CD14-positive monocyte (primary cell): ENCODE measurements around the gene CYP3A5. TPM values are rescaled to one million over a fixed set of nuclear protein-coding genes. Genes with fewer than 3 reads are reported as not detected.
"Not testable (repeated sequence)": the region's sequence is repeated elsewhere in the genome, so short reads cannot be mapped to it uniquely, and the experiment has no call there.

Source experiments
- DNase-seq, 3 donors: peaks; one replicate each; pipeline ENCODE4 v3.0.0-alpha.2; 2011 to 2022
- H2AFZ ChIP-seq: 2 replicates; pipeline ENCODE4 v1.6.0; 2012; ENCODE audit warnings: mild to moderate bottlenecking, low read depth, low read length, inconsistent platforms; ENCODE audit not compliant: insufficient read depth, poor library complexity, severe bottlenecking
- H3K27ac ChIP-seq, 2 donors: 1 replicate in 1 of 2; 2 replicates in 1 of 2; pipeline ENCODE4 v1.5.1; 2012 to 2013; ENCODE audit warnings: low read length in 2 of 2, control low read depth in 1 of 2, inconsistent platforms in 1 of 2, low read depth in 1 of 2, mild to moderate bottlenecking in 1 of 2
- H3K27me3 ChIP-seq, 2 donors: one replicate each; pipeline versions ENCODE4 v1.6.0 to v1.6.1; 2011 to 2013; ENCODE audit warnings: low read length in 2 of 2; ENCODE audit not compliant: control insufficient read depth in 2 of 2, insufficient read depth in 2 of 2
- H3K36me3 ChIP-seq, 2 donors: replicated peaks in 1 of 2; 1 replicate in 1 of 2; 2 replicates in 1 of 2; pipeline versions ENCODE4 v1.5.1 to v1.6.1; 2012 to 2013; ENCODE audit warnings: low read length in 2 of 2, control low read depth in 1 of 2, inconsistent platforms in 1 of 2, mild to moderate bottlenecking in 1 of 2; ENCODE audit not compliant: insufficient read depth in 2 of 2, control insufficient read depth in 1 of 2
- H3K4me1 ChIP-seq, 2 donors: 1 replicate in 1 of 2; 2 replicates in 1 of 2; pipeline versions ENCODE4 v1.5.1 to v1.6.1; 2012 to 2013; ENCODE audit warnings: low read length in 2 of 2, control low read depth in 1 of 2, inconsistent platforms in 1 of 2, mild to moderate bottlenecking in 1 of 2, moderate library complexity in 1 of 2; ENCODE audit not compliant: insufficient read depth in 2 of 2, control insufficient read depth in 1 of 2
- H3K4me2 ChIP-seq: replicated peaks from 2 replicates; pipeline ENCODE3; 2012; ENCODE audit warnings: low read length, moderate library complexity, mild to moderate bottlenecking; ENCODE audit not compliant: poor library complexity, severe bottlenecking; ENCODE audit errors: extremely low read depth
- H3K4me3 ChIP-seq, 3 experiments: fragments of 200-600 bp in 1 of 3; sonication (generic) in 1 of 3; replicated peaks in 1 of 3; 1 replicate in 2 of 3; 2 replicates in 1 of 3; pipeline ENCODE4 v1.5.1; 2011 to 2013; ENCODE audit warnings: low read length in 3 of 3, mild to moderate bottlenecking in 3 of 3, control low read depth in 2 of 3, low read depth in 2 of 3, inconsistent platforms in 1 of 3, moderate library complexity in 1 of 3
- H3K79me2 ChIP-seq: 2 replicates; pipeline ENCODE4 v1.6.0; 2012; ENCODE audit warnings: mild to moderate bottlenecking, control low read depth, inconsistent platforms, low read length, moderate library complexity; ENCODE audit not compliant: insufficient read depth
- H3K9ac ChIP-seq: 2 replicates; pipeline ENCODE4 v1.6.0; 2017; ENCODE audit warnings: low read length, mild to moderate bottlenecking; ENCODE audit not compliant: insufficient read depth, poor library complexity, severe bottlenecking
- H3K9me3 ChIP-seq, 2 donors: replicated peaks in 1 of 2; 1 replicate in 1 of 2; 2 replicates in 1 of 2; pipeline versions ENCODE4 v1.5.1 to v1.6.1; 2012 to 2013; ENCODE audit warnings: low read length in 2 of 2, control low read depth in 1 of 2; ENCODE audit not compliant: control insufficient read depth in 1 of 2, insufficient read depth in 1 of 2
- H4K20me1 ChIP-seq: 2 replicates; pipeline ENCODE4 v1.6.0; 2012; ENCODE audit warnings: mild to moderate bottlenecking, low read length, control low read depth, moderate library complexity; ENCODE audit not compliant: insufficient read depth
- H3K27ac Mint-ChIP-seq, 7 donors: one replicate each; pipeline ENCODE4 v1.8.0; 2020; ENCODE audit warnings: mild to moderate bottlenecking in 7 of 7, mixed read lengths in 7 of 7, moderate library complexity in 6 of 7, inconsistent platforms in 2 of 7
- H3K27me3 Mint-ChIP-seq, 3 donors: one replicate each; pipeline ENCODE4 v1.8.0; 2021 to 2022; ENCODE audit warnings: low read depth in 3 of 3, mild to moderate bottlenecking in 3 of 3, mixed read lengths in 3 of 3, moderate library complexity in 3 of 3, inconsistent platforms in 1 of 3
- H3K36me3 Mint-ChIP-seq, 2 donors: one replicate each; pipeline ENCODE4 v1.8.0; 2020; ENCODE audit warnings: mixed read lengths in 2 of 2, inconsistent platforms in 1 of 2, mild to moderate bottlenecking in 1 of 2
- H3K4me1 Mint-ChIP-seq: one replicate; pipeline ENCODE4 v1.8.0; 2020; ENCODE audit warnings: mild to moderate bottlenecking, mixed read lengths
- H3K4me3 Mint-ChIP-seq, 2 donors: one replicate each; pipeline ENCODE4 v1.8.0; 2020; ENCODE audit warnings: mild to moderate bottlenecking in 2 of 2, mixed read lengths in 2 of 2, moderate library complexity in 1 of 2
- H3K9me3 Mint-ChIP-seq, 7 donors: one replicate each; pipeline ENCODE4 v1.8.0; 2020 to 2022; ENCODE audit warnings: mixed read lengths in 7 of 7, mild to moderate bottlenecking in 6 of 7, moderate library complexity in 6 of 7, inconsistent platforms in 2 of 7
- CTCF ChIP-seq: fragments of 200-600 bp; IDR thresholded peaks from one replicate; pipeline ENCODE4 v1.8.0; 2022; ENCODE audit warnings: antibody characterized with exemption, mild to moderate bottlenecking
- WGBS: methylation state at CpG from one replicate; pipeline ENCODE4 v1.1.5; 2013; ENCODE audit warnings: missing lambda C conversion rate; ENCODE audit not compliant: insufficient coverage; 5-methylcytosine and 5-hydroxymethylcytosine counted together
- intact Hi-C, 2 donors: fragments of 100-400 bp; cut with micrococcal nuclease; formaldehyde crosslinking; loops; one replicate each; pipeline versions ENCODE4 v1.15.0 to v1.15.1; 2023
- polyA plus RNA-seq, 3 donors: library from polyadenylated mRNA; depleted of rRNA in 1 of 3; unstranded in 2 of 3; stranded (reverse) in 1 of 3; fragments of 300-500 nt in 2 of 3; fragments of >200 nt in 1 of 3; fragmentation: Illumina TruSeq in 2 of 3; gene quantifications; 1 replicate in 2 of 3; 2 replicates in 1 of 3; pipeline ENCODE4 v1.2.3, GENCODE V29; 2012 to 2021

The CYP3A5 gene
- polyA plus RNA-seq, 3 donors = 0.05 TPM; not detected in 2

DNA sequence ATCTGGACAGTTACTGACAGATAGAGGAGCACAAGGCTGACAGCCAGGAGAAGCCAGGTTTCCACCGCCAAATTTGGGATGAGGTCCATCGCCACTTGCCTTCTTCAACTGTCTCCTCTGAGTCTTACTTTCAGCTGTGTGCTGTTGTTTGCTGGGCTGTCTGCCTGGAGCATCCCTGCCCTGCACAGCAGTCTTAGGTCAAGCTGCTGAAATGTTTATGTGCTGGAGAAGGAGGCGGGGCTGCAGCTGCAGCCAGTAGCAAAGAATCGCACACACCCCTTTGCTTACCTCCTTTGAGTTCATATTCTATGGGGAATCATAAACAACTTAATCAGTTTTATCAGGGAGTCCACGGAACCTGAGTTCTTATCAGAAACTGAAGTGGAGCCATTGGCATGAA is 20.1 kb upstream of the CYP3A5 start:
- Mint-ChIP-seq H3K27me3 (peaks cover 1 to 10% (median 7%) of the 10 kb centered on the region in 3 donors), H3K27ac (no peak overlapping the region), H3K4me1 (no peaks in the 10 kb centered on the region), H3K36me3 (no peaks in the 10 kb centered on the region), H3K4me3 (no peak overlapping the region), H3K9me3 (peaks cover 1 to 11% (median 3%) of the 10 kb centered on the region in 7 donors)
- Histone ChIP-seq H3K4me2 (no peak overlapping the region), H3K9ac (no peak overlapping the region), H3K36me3 (no peaks in the 10 kb centered on the region), H4K20me1 (no peaks in the 10 kb centered on the region), H3K4me1 (no peaks in the 10 kb centered on the region), H3K27ac (no peak overlapping the region), H3K9me3 (no peaks in the 10 kb centered on the region), H3K4me3 (no peak overlapping the region), H3K79me2 (no peaks in the 10 kb centered on the region), H3K27me3 (no peaks in the 10 kb centered on the region), H2AFZ (no peak overlapping the region)
- TF ChIP-seq CTCF = no peak
- intact Hi-C loops = no loop called here
- DNase-seq = no peak
- WGBS = 95% methylated on average over 3 of the region's 5 CpGs

DNA sequence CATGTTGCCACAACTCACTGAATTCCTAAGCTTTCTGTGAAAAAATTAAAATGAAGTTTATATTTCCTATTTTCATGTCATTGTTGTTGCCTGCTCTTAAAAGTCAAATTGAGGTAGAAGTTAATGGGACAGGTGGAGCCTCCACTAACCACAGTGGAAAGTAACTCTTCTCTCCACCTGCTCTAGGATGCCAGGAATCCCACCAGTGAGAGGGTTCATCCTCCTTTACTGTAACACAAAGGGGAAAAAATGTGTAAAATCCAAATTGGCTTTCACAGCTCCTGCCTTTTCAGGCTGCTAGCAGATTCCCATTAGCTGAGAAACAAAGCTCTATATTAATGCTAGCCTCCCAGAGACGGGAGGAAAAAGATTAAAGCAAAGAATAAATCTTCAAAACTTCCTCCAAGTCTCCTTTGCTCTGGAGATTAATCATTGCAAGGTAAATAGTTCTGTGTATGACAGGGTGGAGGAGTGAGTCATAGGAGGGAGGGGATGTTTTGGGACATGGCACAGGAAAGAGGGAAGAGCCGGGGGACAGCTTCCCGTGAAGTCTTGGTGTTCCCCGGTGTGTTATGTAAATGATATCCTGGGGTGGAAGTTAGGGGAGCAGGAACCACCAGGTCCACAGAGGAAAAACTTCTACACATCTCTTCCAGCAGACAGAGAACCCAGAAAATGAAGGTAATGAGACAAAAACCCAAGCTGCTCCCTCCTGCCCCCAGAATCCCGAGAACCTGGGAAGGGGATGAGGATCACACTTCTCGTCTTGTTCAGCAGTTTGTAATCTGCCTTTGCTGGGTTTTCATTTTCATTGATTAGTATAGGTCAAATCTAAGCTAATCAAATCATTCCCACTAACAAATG is 19.3 kb upstream of the CYP3A5 start:
- H3K27me3 ChIP-seq, H3K4me3 ChIP-seq, H3K9ac ChIP-seq, H3K79me2 ChIP-seq, intact Hi-C loops, H4K20me1 ChIP-seq, H3K4me2 ChIP-seq, H3K4me1 Mint-ChIP-seq, H3K4me3 Mint-ChIP-seq, H3K36me3 Mint-ChIP-seq, H3K4me1 ChIP-seq, H3K36me3 ChIP-seq, H3K9me3 ChIP-seq, H3K27ac Mint-ChIP-seq, H2AFZ ChIP-seq, H3K27ac ChIP-seq, H3K9me3 Mint-ChIP-seq, H3K27me3 Mint-ChIP-seq, DNase-seq: not testable (repeated sequence)
- WGBS = no CpG with 5 or more reads among the region's 6 CpGs
